GM12878 (cell line): ENCODE measurements around the gene TBCE. TPM values are rescaled to one million over a fixed set of nuclear protein-coding genes. Genes with fewer than 3 reads are reported as not detected.

ENCODE experiments used
- ATAC-seq: fragments of 200-7000 bp; cut with Tn5 transposase; 3 replicates; pipeline ENCODE4 v1.9.1; 2020; ENCODE audit warnings: mild to moderate bottlenecking, moderate library complexity
- BruUV-seq: library from RNA; stranded (reverse); fragments of 400-500 nt; replicated peaks from 2 replicates; lab custom pipeline; 2021; lab: Mats Ljungman, UMichigan
- CTCF ChIA-PET: fragments of 300-600 bp; sonication (Branson Sonifier 250); formaldehyde crosslinking; extraction: SDS; loops from one replicate; lab custom pipeline; 2021; ENCODE audit warnings: inconsistent platforms; lab: Yijun Ruan, JAX
- POLR2A ChIA-PET: fragments of 350-600 bp; formaldehyde crosslinking; extraction: SDS; loops from one replicate; lab custom pipeline; 2021; ENCODE audit warnings: inconsistent platforms; lab: Charles Lee
- RAD21 ChIA-PET: fragments of 300-600 bp; sonication (Branson Sonifier 250); formaldehyde crosslinking; loops from one replicate; lab custom pipeline; 2023; ENCODE audit warnings: antibody characterized with exemption; ENCODE audit not compliant: unreplicated experiment; lab: Charles Lee
- SMC1A ChIA-PET: fragments of 300-600 bp; sonication (Branson Sonifier 250); formaldehyde crosslinking; loops from one replicate; lab custom pipeline; 2023; ENCODE audit not compliant: unreplicated experiment, uncharacterized antibody; lab: Charles Lee
- DNase-seq: peaks from one replicate; pipeline ENCODE4 v3.0.0-alpha.2; 2011; ENCODE audit warnings: low read depth, low spot score
- FAIRE-seq: peaks from 3 replicates; lab custom pipeline; 2011; peaks lifted over from hg19 to GRCh38; lab: Jason Lieb, UNC
- H2AFZ ChIP-seq: 2 replicates; pipeline ENCODE4 v1.6.0; 2011; ENCODE audit warnings: low read depth, low read length, control low read depth; ENCODE audit not compliant: control insufficient read depth
- H3K27ac ChIP-seq: 2 replicates; pipeline ENCODE4 v1.5.1; 2011; ENCODE audit warnings: control low read depth; ENCODE audit not compliant: control insufficient read depth, insufficient read depth
- H3K27me3 ChIP-seq, 2 experiments: replicated peaks in 1 of 2; 2 replicates each; pipeline versions ENCODE4 v1.6.0 to v1.6.1; 2011; ENCODE audit warnings: low read length in 1 of 2; ENCODE audit not compliant: control insufficient read depth in 2 of 2, insufficient read depth in 2 of 2
- H3K36me3 ChIP-seq, 2 experiments: 2 replicates each; pipeline ENCODE4 v1.5.1; 2011; ENCODE audit warnings: low read length in 1 of 2; ENCODE audit not compliant: control insufficient read depth in 2 of 2, insufficient read depth in 2 of 2
- H3K4me1 ChIP-seq: 2 replicates; pipeline ENCODE4 v1.6.1; 2011; ENCODE audit warnings: mild to moderate bottlenecking, low read length, moderate library complexity, mixed read lengths; ENCODE audit not compliant: control insufficient read depth, insufficient read depth
- H3K4me2 ChIP-seq: 2 replicates; pipeline ENCODE4 v1.6.0; 2011; ENCODE audit warnings: control low read depth; ENCODE audit not compliant: control insufficient read depth, insufficient read depth
- H3K4me3 ChIP-seq: fragments of 200-600 bp; sonication (generic); 2 replicates; pipeline ENCODE4 v1.5.1; 2016
- H3K79me2 ChIP-seq: 2 replicates; pipeline ENCODE4 v1.6.0; 2011; ENCODE audit warnings: low read length; ENCODE audit not compliant: control insufficient read depth, insufficient read depth
- H3K9ac ChIP-seq: 2 replicates; pipeline ENCODE4 v1.8.0; 2011; ENCODE audit warnings: low read length, control low read depth, mixed read lengths; ENCODE audit not compliant: control insufficient read depth, insufficient read depth
- H3K9me3 ChIP-seq: replicated peaks from 3 replicates; pipeline ENCODE4 v1.5.1; 2011; ENCODE audit warnings: mild to moderate bottlenecking, low read length; ENCODE audit not compliant: control insufficient read depth, insufficient read depth
- H4K20me1 ChIP-seq: 2 replicates; pipeline ENCODE4 v1.6.0; 2011; ENCODE audit not compliant: control insufficient read depth, insufficient read depth
- BCL3 ChIP-seq: IDR thresholded peaks from 2 replicates; pipeline ENCODE4 v1.6.1; 2011; ENCODE audit warnings: borderline replicate concordance, low read depth, mild to moderate bottlenecking, moderate library complexity, low read length; ENCODE audit not compliant: insufficient read depth, poor library complexity, severe bottlenecking
- IRF3 ChIP-seq: fragments of 450-650 bp; IDR thresholded peaks from 2 replicates; pipeline ENCODE4 v1.6.1; 2014; ENCODE audit warnings: mild to moderate bottlenecking
- IRF4 ChIP-seq: IDR thresholded peaks from 2 replicates; pipeline ENCODE4 v1.6.1; 2011; ENCODE audit warnings: low read depth, low read length
- KAT2A ChIP-seq: conservative IDR thresholded peaks from 2 replicates; pipeline ENCODE4 v1.6.1; 2011; ENCODE audit warnings: low read depth, low read length; ENCODE audit not compliant: control insufficient read depth
- SREBF2 ChIP-seq: IDR thresholded peaks from 2 replicates; pipeline ENCODE4 v1.6.1; 2012; ENCODE audit warnings: mild to moderate bottlenecking, low read length
- STAT3 ChIP-seq: IDR thresholded peaks from 2 replicates; pipeline ENCODE4 v1.6.1; 2011; ENCODE audit warnings: low read depth, low read length, improper control_type of control experiment
- ZNF217 ChIP-seq: fragments of 450-650 bp; IDR thresholded peaks from 2 replicates; pipeline ENCODE4 v1.6.1; 2017; ENCODE audit warnings: antibody characterized with exemption, mild to moderate bottlenecking
- ZNF24 ChIP-seq: fragments of 450-650 bp; IDR thresholded peaks from 2 replicates; pipeline ENCODE4 v1.6.1; 2017; ENCODE audit warnings: antibody characterized with exemption, mild to moderate bottlenecking
- ZZZ3 ChIP-seq: IDR thresholded peaks from 2 replicates; pipeline ENCODE4 v1.6.1; 2011; ENCODE audit warnings: low read depth; ENCODE audit not compliant: control insufficient read depth, insufficient read length
- WGBS: methylation state at CpG from one replicate; pipeline ENCODE4 v1.1.6; 2016; ENCODE audit warnings: low lambda C conversion rate; ENCODE audit not compliant: insufficient replicate concordance, insufficient coverage; ENCODE audit errors: missing lambda C conversion rate; 5-methylcytosine and 5-hydroxymethylcytosine counted together
- in situ Hi-C: fragments of 300-500 bp; cut with MboI; formaldehyde crosslinking; loops from 9 replicates; pipeline ENCODE4 v1.14.3; 2018; ENCODE audit warnings: mixed read lengths
- intact Hi-C: fragments of 100-400 bp; cut with micrococcal nuclease; formaldehyde crosslinking; loops from one replicate; pipeline ENCODE4 v1.14.2; 2022; ENCODE audit not compliant: unreplicated experiment
- polyA plus RNA-seq, 11 experiments: library from polyadenylated mRNA; depleted of rRNA in 4 of 11; unstranded in 6 of 11; stranded (reverse) in 5 of 11; fragments of >200 nt; fragmentation: Nextera tagmentation in 4 of 11; fragmentation: Illumina TruSeq in 1 of 11; extraction: Ambion mirVana in 4 of 11; extraction: Trizol in 1 of 11; gene quantifications; 1 replicate in 1 of 11; 2 replicates in 10 of 11; pipeline versions ENCODE4 v1.2.1 to v1.2.3, GENCODE V29; 2011 to 2016; ENCODE audit warnings: inconsistent platforms in 2 of 11, missing spikeins in 2 of 11, low read depth in 1 of 11
- total RNA-seq, 4 experiments: library from RNA; depleted of rRNA in 3 of 4; stranded (reverse); fragments of >200 nt in 3 of 4; fragmentation: Illumina TruSeq in 1 of 4; extraction: Trizol in 1 of 4; gene quantifications; 2 replicates each; pipeline versions ENCODE4 v1.2.1 to v1.2.3, GENCODE V29; 2013 to 2021
- TF ChIP-seq, protein P1 (sequence below): IDR thresholded peaks from 2 replicates; pipeline ENCODE4 v1.6.1; 2012; ENCODE audit warnings: low read depth, low read length, improper control_type of control experiment

Gene TBCE
- total and polyA plus RNA-seq, 10 of the 15 experiments (the other 5 are each of a cell fraction or from before 2014, with no cell fraction given) = 22.7 to 48.7 (median 29.2) TPM

GRCh38 chr1:235485558-235485957 is 118.3 kb downstream of the TBCE start:
- Histone ChIP-seq H4K20me1 (no peaks in the 10 kb centered on the region), H3K9ac (no peak overlapping the region), H3K4me3 (no peak overlapping the region), H3K4me1 (no peaks in the 10 kb centered on the region), H3K79me2 (no peaks in the 10 kb centered on the region), H3K4me2 (no peak overlapping the region), H3K9me3 (no peaks in the 10 kb centered on the region), H2AFZ (no peak overlapping the region), H3K27ac (no peak overlapping the region), H3K27me3 (no peaks in the 10 kb centered on the region), H3K36me3 (no peaks in the 10 kb centered on the region; a peak in 2 of 4 replicates)
- 100% methylated on average over 2 of the region's 2 CpGs for WGBS
- RAD21 ChIA-PET = no interaction called here
- ATAC-seq (no peak), DNase-seq (no peak), FAIRE-seq (no peak)
- intact Hi-C loops (no loop called here), in situ Hi-C loops (no loop called here)
- no peak for TF ChIP-seq ZZZ3
- no peak for TF ChIP-seq IRF3
- TF ChIP-seq IRF4 = no peak
- TF ChIP-seq SREBF2 = no peak
- no TSS peak for BruUV-seq
- CTCF ChIA-PET = no interaction called here
- SMC1A ChIA-PET = interaction anchor here (0.6 kb wide), 1 partner anchor 223 kb away, joined by 4 read pairs; no protein-coding TSS in a partner anchor
- POLR2A ChIA-PET = no interaction called here

GRCh38 chr1:235486321-235486720 is 119.1 kb downstream of the TBCE start:
- no peak for FAIRE-seq
- TF ChIP-seq ZZZ3 (no peak), BCL3 (no peak), STAT3 (no peak), ZNF217 (no peak), ZNF24 (no peak), KAT2A (no peak)
- TF ChIP-seq, protein P1, sequence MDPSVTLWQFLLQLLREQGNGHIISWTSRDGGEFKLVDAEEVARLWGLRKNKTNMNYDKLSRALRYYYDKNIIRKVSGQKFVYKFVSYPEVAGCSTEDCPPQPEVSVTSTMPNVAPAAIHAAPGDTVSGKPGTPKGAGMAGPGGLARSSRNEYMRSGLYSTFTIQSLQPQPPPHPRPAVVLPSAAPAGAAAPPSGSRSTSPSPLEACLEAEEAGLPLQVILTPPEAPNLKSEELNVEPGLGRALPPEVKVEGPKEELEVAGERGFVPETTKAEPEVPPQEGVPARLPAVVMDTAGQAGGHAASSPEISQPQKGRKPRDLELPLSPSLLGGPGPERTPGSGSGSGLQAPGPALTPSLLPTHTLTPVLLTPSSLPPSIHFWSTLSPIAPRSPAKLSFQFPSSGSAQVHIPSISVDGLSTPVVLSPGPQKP = no peak

More at GRCh38 chr1:235486321-235486720, 119.1 kb downstream of the TBCE start:
- no peaks in the 10 kb centered on the region for H3K9me3 ChIP-seq
- H3K4me2 ChIP-seq = no peak overlapping the region
- no peaks in the 10 kb centered on the region for H3K27me3 ChIP-seq
- no peaks in the 10 kb centered on the region for H3K4me1 ChIP-seq
- no peak overlapping the region for H3K9ac ChIP-seq
- in situ Hi-C loops = no loop called here
- ATAC-seq = no peak
- BruUV-seq = no TSS peak
- no peaks in the 10 kb centered on the region; a peak in 2 of 4 replicates for H3K36me3 ChIP-seq
- SMC1A ChIA-PET = no interaction called here
- POLR2A ChIA-PET = interaction anchor here (0.7 kb wide), 1 partner anchor 679 kb away, joined by 4 read pairs; no protein-coding TSS in a partner anchor
- no peak overlapping the region for H3K27ac ChIP-seq
- 90% methylated on average over 5 of the region's 5 CpGs for WGBS
- no peaks in the 10 kb centered on the region for H4K20me1 ChIP-seq
- RAD21 ChIA-PET = no interaction called here
- no peaks in the 10 kb centered on the region for H3K79me2 ChIP-seq
- CTCF ChIA-PET = no interaction called here
- intact Hi-C loops = no loop called here
- H3K4me3 ChIP-seq = no peak overlapping the region
- no peak for DNase-seq
- H2AFZ ChIP-seq = no peak overlapping the region
